Kidney tubule cell (primary cell): ENCODE data around the gene ADAM19.
A peak's percentile ranks its signal among the peaks of the same experiment; 100 is the strongest.

Experiments used
- DNase-seq: peaks from one replicate; pipeline ENCODE4 v3.0.0-alpha.2; 2018; ENCODE audit warnings: low spot score

ADAM19 gene

DNA sequence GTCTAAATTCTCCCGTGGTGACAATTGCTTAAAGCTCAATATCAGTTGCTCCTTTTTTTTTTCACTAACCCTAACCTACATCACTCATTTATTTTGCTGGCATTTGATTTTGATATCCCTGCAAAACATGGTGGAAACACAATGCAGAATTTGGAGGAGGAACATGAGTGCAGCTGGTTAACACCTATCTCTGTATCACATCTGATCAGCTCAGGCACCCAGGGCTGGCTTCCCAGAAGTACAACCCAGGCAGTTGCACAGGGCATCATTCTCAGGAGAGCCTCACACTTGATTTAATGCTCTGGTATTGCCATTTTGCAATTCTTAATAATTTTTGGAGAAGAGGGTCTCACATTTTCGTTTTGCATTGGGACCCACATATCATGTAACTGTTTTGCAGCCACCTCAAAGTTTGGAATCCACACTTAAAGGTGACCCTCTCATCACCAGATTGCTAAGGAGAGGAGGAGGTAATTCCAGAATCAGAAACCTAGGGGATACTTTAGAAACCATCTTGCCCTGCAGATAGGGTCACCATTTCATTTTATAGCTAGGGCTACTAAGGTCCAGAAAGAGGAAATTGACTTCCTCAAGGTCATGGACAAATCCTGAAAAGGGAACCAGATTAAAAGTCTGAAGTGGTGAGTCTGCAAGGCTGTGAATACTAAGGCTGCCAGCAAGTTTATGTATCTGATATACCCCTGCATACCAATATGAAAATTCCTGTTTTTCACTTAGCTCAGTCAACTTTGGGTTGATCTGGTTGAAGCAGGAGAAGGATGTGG, 19.3 kb upstream of the ADAM19 start:
- DNase-seq = no peak

DNA sequence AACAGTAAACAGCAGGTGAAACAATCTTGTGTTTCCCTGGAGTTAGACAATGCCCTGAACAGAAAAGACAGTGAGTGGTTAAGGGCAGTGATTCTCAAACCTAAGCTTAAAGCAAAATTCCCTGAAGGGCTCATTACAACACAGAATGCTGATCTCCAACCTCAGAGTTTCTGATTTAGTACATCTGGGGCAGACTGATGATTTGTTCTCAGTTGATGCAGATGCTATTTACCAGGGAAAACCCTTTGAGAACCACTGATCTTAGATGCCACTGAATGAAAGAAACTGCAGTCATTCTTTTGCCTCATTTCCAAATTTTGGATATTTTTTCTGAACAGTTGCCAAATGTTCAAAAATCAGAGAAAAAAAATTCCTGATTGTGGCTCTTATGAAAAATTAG, 18.7 kb upstream of the ADAM19 start:
- DNase-seq = no peak

DNA sequence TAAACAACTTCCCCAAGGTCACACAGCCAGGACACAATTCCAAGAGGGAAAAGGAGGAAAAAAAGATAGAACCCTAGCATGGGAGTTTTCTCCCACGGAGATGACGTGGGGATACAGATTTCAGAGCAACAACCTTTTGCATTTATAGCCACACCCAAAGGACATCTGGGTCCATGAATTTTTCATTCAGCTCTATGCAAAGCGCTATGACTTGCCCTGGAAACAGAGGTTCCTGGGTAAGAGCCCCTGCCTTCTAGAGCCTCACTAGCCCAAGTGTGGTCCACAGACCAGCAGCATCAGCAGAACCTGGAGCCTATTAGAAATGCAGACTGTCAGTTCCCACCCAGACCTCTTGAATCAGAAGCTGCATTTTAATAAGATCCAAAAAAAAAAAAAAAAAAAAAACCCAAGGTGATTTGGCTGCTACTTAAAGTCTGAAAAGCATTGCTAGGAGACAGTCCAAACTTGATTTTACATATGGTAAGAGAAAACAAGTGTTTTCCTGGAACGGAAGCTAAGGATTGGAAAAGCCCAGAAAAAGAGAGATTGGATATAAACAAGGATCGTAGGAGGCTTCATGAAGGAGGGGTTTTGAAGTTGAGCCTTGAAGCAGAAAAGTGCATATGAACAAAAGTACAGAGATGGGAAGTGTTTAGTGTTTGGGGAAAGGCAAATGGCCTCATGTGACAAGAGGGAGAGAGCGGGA, 17.6 kb upstream of the ADAM19 start:
- no peak for DNase-seq

DNA sequence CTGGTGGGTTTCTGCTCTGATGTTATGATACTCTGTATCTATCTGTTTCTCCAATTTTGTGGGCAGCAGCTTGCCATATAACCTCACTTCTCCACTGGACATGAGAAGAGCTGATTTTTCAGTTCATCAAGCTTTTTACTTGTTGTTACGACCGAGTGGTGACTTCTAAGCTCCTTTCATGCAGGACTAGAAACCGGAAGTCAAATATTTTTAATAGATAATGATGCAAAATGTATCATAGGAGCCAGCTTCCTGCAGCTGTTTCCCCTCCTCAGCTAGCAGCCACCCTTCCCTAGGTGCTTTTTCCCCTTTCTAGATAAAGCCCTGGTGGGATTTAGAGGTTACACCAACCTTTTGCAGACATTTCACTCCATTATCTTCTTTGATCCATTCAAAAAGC, 17.0 kb upstream of the ADAM19 start:
- no peak for DNase-seq

DNA sequence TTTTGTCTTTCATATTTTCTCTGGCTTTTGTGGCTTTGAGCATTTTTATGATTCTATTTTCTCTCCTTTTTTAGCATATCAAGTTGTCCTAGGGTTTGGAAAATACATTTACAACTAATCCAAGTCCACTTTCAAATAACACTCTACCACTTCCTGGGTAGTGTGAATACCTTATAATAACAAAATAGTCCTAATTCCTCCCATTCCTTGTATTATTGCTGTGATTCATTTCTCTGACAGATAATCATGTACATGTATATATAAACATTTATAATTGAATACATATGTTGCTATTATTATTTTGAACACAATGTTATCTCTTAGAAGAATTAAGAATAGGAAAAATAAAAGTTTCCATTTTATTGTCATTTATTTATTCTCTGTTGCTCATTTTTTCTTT, 14.9 kb upstream of the ADAM19 start:
- DNase-seq = no peak

DNA sequence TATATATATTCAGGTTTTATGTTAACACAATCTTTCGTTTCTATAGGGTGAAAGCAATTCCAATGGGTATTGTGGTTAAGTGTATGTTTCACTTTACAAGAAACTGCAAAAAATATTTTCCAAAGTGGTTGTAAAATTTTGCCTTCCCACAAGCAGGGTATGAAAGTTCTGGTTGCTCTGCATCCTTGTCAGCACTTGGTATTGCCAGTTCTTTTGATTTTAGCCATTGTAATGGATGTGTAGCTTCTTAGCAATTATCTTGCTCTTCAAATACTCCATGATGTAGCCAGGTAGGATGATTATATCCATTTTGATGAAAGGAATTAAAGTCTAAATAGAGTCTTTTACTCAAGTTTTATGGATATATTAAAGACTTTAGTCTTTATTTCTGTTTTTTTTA, 9.1 kb upstream of the ADAM19 start:
- no peak for DNase-seq

DNA sequence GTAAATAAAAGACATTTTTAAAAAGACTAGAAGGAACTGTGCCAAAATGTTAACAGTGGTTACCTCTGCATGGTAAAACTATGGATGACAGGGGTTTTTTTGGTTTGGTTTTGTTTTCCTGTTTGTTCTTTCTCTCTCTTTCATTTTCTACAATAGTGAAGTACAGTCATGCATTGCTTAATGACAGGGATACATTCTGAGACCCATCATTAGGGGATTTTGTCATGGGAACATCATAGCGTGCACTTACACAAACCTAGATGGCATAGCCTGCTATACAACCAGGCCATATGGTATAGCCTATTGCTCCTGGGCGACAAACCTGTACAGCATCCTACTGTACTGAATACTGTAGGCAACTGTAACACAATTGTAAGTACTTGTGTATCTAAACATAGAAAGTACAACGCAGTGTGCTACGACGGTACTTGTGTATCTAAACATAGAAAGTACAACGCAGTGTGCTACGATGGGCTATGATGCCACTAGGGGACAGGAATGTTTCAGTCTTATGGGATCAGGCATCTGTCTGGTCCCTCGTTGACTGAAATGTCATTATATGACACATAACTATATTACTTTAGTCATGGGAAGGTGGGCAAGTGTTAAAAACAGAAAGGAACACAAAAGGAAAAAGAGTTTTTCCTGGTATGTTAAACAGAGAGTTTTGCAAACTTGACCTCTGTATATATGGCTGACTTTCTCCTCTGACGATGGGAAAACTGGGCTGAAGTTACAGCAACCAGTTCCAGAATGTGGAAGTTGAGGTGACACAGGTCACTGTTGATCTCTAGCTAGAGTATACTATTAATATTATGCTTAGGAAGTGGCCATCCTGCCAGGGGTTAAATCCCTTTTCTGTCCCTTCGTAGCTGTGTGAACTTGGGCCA, 7.4 kb upstream of the ADAM19 start:
- no peak for DNase-seq

DNA sequence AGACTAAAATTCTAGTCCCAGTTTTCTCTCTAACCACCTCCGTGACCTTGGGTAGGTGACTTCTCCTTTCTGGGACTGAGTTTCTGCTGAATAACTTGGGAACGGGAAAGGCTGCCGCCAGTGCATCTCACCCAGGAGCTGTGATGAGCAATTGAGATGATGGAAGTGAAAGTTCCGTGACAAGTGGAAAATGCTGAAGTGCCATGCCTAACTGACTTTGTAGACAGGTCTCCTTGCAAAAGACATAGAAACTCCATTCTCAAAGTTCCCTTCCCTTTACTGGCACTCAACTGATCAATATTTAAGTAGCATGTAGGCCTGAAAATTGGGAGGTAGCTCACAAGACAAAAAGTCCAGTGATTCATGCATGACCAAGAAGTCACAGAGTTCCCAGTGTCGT, 6.3 kb upstream of the ADAM19 start:
- no peak for DNase-seq

DNA sequence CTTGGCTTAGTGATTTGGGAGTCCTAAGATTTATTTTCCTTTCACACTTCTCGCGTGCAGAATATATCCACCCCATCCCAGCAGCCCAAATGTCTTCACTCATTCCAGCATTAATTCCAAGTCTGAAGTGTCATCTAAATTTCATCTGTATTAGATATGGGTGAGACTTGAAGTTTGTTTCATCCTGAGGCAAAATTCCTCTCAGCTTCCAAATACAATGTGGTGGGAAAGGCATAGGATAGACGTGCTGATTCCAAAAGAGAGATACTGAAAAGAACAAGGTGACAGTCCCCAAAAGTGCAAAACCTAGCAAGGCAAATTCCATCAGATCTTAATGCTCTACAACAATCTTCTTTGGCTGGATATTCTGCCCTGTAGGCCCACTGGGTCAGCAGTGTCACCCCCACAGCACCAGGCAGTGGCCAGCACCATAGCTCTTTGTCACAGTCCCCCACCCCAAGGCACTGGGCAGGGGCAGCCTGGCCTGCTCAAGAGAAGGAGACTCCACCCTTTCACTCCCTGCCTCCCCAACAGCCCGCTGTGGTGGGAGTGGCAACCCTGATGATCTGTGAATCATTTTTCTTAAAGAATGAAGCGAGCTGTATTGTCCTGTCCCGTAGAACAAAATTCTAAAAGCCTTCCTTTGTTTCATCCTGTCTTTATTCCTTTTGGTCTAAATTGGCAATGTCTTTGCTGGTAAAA, 2.7 kb upstream of the ADAM19 start:
- DNase-seq = no peak

DNA sequence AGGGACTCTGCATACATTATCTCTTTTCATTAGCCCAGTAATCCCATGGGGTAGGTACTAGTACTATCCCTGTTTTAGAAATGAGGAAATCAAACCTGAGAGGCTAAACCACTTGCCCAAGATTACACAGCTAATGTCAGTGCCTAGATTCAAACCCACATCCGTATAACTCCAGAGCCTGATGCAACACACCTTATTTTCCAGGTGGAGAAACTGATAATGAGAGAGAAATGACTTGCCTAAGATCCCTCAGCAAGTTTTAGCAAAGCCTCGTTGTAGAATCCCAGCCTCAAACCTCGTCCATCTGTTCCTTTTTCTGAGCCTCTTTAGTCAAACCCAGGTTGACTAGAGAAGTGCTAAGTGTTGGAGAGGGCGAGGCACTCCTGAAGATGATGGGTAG, 1.1 kb upstream of the ADAM19 start:
- no peak for DNase-seq

DNA sequence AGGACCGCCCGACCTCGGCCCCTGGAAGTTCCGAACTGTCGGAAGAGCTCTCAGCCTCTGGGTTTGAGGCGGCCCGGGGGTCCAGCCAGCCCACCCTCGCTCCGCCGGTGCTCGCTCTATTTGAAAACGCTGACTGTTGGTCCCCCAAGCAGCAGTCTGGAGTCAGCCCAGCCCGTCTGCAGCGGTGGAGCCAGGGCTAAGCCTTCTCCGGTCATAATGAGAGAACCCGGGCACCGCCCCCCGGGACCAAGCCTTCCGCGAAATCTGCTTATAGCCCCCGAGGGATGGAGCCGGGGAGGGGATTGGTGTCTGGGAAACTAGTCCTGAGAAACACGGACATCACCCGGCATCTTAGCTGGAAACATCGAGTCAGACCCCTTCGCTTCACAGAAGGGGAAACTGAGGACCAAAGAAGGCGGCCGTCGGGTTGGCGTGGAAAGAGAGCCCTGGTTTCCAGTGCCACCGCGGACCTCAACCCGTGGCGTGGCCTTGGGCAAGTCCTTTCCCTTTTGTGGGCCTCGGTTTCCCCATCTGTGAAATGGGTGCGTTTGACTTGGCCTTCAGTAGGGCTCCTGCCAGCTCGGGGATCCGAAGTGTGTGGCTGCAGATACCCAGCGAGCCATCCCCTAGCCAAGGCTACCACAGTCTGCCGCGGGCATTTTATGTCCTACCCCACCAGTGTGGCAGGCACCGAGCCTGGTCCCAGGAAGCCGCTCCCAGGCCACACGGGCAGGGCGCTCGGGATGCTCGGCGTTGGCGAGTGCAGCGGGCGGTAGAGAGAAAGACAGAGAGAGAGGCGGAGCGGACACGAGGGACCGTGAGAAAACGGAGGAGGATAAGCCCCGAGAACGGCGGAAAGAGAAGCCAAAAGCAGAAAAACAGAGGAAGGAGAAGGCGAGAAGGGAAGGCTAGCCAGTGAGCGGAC, 857 bp downstream of the ADAM19 start:
- peak; percentile 31 for DNase-seq

DNA sequence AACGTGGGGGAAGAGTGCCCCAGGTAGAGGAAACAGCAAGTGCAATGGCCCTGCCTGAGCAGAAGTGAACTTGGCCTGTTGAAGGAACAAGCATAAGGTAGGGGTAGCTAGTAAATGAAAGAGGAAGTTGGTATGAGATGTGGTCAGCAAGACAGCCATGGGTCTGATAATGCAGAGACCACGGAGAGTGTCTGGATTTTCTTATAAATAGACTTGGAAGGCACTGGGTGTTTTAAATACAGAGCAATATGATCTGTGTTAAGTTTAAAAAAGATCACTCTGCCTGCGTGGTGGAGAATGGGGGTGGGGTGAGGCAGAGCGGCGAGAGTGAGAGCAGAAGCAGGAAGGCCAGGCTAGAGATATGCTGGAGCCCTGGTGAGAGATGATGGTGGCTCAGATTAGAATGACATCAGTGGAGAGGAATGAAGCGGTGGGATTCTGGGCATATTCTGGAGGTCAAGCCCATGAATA, 4.2 kb downstream of the ADAM19 start:
- DNase-seq = peak; percentile 32

DNA sequence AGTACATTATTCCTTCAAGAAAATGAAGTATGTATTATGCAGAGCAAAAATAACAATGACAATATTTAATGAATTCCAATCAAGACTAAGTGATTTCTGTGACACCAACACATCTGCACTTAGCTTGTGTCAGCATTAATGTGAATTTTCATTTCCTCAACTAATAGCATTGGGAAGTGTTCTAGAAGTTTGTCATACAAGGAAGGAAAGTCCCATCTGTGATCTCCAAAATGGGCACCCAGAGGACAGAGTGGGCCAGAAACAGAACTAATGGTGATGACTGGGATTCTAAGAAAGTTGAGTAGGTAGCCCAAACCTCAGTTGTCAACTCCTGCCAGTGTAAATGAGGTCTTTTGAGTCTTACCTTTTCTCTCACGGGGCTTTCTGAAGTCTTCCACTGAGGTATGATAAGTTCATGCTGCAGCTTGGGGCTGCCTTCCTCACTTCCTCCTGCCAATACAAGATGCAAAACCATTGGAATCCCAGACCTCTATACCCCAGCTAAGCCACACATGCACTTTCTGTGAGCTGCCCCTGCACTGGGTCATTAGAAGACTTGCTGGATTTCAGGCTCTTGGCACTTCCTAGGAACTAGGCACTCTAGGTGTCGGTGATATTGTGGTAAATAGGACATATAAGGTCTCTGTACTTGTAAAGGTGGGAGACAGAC, 4.9 kb downstream of the ADAM19 start:
- DNase-seq = no peak

DNA sequence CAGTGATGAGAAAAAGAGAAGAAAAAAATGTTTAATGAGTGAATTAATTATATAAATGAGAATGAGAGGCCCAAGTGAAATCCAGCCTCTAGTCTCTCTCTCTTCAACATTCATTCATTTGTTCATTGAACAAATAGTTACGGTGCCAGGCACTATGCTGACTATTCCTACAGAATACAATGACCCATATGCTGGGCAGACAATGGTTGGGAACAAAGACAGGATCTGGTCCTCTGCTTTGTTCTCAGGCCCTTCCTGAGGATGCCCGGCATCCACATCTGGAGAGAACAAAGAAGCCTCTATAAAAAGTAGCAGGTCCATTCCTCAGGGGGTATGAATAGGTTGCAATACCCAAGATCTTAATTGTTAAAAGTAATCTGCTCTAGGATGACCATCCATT, 6.9 kb downstream of the ADAM19 start:
- no peak for DNase-seq

DNA sequence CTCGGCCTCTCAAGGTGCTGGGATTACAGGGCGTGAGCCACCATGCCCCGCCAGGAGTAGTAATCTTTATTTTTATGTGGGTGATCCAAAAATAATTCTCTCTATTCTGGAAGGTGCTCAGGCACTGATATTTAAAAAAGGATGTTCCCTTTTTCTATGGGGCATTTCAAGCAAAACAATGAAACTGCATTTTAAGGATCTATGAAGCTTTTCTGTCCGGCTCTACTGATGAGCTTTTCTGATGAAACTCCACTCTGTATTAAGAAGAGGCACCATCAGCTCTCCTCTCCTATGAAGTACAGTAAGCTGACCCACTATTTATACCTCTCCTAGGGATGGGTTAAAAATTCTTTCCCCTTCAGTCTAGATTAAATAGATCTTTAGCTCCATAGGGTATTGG, 7.4 kb downstream of the ADAM19 start:
- no peak for DNase-seq

DNA sequence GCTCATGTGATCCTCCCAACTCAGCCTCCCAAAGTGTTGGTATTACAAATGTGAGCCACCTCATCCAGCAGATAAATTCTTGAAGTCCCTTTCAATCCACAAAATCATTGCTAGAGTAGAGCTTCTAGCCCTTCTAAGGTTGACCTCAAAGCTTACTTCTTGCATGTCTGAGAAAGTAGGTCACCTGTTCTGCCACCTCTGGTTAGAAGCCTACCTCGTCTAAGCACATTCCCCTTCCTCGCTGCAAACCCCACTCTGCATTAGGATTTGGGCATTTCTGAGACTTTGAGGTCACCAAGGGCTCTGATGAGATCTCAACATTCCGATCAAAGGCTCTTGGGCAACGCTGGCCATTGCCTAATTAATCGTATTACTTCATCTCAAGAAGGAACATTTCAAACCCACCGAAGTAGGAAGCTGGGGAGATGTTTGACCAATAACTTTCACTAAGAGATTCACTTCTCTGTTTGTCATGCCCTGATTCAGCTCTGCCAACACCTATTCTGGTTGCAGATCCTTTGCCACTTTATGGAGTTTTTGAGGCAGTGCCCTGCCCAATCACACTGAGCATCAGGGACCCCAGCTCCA, 8.6 kb downstream of the ADAM19 start:
- DNase-seq = no peak

DNA sequence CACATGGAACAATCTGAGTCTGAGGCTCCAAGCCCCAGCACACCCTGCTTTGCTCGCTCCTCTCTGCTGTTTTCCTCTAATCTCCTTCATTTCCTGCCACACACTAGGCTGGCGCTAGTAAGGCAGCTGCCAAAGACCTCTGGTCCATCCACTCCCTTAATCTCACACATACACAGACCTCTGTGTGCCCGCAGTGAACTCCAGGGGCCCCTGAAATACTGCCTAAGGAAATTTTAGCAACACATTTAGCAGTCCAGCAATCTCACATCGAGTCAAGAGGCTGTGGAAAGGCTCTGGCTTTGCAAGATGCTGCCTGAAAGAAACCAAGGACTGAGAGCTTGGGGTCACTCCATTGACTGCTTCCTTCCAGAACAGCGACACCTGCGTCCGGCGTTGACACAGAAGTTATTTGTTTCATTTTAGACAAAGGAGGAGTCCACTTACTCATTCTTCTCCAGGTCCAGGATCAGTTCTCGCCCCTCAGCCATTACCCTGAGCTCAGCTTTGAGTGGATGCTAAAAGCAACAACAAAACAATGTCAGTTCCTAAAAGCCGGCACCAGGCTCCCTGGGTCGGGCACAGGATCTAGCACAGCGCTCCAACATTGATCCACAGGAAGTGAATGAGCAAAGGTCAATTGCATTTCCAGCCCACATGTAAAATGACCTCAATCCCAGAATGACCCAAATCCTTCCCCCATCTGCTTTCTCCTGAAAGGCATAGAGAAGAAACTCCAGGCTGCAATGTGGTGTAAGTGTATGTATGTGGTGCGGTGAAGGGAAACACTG, 11.5 kb downstream of the ADAM19 start:
- DNase-seq = no peak

DNA sequence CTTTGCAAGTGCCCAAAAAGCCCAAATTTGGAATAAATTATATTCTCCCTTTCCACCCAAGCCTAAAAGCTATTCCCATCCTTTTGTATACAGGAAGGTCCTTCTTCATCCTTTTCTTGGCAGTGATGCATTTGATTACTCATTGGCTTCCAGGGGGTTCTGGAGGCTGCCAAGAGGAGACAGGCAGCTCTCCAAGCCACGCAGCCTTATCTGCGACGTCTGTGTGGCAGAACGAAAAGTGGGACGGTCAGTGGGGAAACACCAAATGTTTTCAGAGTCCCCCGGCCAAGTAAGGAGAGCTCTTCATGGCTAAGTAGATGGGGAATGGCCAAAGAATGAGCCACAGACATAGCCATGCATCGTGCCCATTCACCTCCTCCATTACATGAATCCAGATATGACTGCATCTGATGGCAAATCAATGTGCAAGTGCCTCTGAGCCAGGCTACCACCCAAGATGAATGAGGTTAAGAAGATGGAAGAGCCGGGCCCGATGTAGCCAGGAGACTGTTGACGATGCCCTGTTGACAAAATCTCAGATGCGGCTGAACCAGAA, 12.1 kb downstream of the ADAM19 start:
- DNase-seq = no peak

DNA sequence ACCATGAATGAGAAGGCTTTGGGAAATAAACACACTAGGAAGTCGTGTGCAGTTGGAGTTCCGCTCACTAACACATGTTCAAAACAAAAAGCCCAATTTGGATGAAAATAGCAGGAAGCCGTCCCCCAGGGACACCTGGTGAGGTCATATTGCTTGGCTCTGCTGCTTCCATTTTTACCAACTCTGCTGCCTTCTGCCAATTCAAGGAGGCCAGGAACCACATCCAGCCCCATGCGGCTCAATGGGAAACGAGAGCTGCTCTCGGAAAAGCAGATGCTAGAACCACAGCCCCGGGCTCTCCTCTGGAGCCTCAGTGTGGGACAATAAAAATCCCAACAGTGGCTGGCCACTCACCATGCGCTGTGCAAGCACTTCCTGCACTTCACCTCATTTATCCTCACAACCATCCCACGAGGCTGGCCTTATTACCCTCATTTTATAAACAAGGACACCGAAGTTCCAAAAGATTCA, 13.4 kb downstream of the ADAM19 start:
- no peak for DNase-seq
